ENCODE measurements around the gene FOS.

GRCh38 chr14:75328558-75329155 is 50.0 kb downstream of the FOS start:
- TF ChIP-seq CTCF (IDR thresholded peaks at IDR 0.05) (no peak), POLR2A (IDR thresholded peaks at IDR 0.05) (no peak)
